A204.1 (cell line): ENCODE results near the gene ZNF644.
"Not testable (repeated sequence)": the region's sequence is repeated elsewhere in the genome, so short reads cannot be mapped to it uniquely, and the experiment has no call there.

ENCODE experiments used
- FAIRE-seq: peaks from 2 replicates; lab custom pipeline; 2012; peaks lifted over from hg19 to GRCh38; lab: Jason Lieb, UNC

The ZNF644 gene

DNA sequence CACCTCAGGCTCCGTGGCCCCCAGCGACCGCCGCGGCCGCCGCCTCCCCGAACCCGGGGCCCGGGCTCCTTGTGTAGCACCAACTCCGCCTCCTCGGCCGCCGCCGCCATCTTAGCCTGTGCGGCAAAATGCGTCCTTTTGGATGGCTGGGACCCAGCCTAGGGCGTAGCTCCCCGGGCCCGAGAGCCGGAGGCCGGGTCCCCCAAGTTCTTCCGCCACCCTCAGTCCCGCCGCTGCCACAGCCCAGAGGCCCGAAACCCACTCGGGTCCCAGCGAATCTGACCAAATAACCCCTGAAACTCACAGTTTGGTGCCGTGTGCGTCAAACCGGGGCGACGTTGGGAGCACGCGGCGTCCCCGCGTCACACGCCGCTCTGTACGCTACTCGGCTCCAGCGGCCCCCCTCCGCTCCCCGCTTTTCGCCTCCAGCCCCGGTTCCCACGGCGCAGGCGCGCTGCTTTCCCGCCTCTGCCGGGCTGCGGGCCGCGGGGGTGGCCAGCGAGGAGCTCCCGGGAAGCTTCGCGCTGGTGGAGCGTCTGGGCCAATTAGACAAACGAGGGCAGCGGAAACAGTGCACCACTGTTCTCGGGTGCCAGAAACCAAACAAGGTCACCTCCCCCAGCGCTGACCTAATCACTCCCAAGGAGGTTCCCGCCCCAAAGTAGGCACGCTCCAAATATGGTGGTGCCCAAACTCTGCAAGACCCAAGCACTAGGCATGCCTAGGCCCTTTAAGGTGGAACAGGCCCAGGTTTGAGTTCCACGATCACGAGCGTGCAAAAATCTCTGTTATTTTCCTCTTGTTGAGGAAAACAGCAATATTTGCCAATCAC, at the start of gene ZNF644:
Gene ZNF644, minus strand, starts transcription at position 350 of the 832 bp plus-strand sequence. CDS start 39,682 bp downstream, outside the sequence.
- FAIRE-seq: no peak

DNA sequence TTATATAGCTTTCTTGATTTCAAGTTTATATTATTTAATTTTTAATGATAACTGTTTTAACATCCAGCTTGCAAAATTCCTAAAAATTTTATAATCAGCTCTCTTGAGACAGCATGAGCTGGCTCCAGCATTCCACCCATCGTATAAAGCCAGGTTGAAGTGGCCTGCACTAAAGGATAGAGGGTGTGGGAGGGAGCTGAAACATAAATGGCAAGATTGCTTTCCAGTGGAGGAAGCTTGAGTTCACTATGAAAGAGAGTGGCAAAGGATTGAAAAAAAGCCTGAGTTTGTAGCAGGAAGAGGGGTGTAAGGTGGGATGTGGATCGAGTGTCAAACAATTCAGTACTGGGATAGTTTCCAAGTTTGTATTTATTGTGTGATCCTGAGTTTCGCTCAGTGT, 48.5 kb upstream of the ZNF644 start:
- FAIRE-seq: no peak

DNA sequence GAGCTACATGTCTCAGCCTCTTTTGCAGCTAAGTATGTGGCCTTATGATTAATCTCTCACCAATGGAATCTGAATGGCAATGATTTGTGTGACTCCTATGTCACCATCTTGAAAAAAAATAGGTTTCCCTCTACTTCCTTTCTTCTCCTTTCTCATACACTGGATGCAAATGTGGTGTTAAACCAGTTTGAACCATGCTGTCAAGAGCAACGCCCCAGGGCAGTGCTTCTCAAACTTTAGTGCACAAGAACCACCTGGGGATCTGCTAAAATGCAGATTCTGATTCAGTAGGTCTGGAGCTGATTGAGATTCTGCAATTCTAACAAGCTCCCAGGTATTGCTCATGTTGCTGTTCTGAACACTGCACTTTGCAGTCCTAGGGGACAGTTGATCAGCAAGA, 44.7 kb upstream of the ZNF644 start:
- FAIRE-seq: no peak

DNA sequence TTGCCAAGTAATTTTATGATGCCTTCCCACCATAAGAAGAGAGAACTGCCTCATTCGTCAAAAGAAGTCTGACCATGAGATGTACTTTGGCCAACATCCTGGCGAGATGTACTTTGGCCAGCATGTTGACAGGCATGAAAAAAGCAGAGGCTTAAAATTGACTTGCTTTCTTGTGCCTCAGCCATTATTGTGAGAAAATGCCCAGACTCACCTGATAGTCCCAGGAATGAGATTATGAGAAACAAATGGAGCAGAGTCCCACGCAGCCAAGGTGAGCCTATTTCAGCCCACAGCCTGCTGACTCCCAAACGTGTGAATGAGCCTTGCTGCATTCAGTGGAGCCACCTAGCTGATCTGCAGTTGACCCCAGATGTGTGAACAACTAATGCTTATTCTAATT, 43.5 kb upstream of the ZNF644 start:
- FAIRE-seq: no peak

DNA sequence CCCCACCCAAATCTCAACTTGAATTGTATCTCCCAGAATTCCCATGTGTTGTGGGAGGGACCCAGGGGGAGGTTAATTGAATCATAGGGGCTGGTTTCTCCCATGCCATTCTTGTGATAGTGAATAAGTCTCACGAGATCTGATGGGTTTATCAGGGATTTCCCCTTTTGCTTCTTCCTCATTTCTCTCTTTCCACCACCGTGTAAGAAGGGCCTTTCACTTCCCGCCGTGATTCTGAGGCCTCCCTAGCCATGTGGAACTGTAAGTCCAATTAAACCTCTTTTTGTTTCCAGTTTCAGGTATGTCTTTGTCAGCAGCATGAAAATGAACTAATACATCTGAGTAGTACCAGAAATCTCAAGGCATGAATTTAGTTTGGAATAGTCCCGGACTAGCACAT, 41.6 kb upstream of the ZNF644 start:
- not testable (repeated sequence) for FAIRE-seq

DNA sequence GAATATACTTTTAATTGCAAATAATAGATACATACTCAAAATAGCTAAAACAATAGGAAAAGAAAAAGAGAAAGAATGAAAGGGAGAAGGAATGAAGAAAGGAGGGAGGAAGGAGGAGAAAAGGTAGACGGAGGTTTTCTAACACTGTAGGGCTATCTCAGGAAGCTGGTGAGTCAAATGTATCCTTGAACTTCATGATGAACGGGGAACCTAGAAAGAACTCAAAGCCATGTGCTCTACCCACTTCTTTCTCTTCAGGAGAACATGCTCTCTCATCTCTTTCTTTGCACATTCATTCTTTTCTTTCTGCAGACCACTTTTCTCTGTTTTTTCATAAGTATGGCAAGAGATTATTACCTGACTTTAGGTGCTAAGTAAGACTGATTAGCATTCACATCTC, 37.3 kb upstream of the ZNF644 start:
- FAIRE-seq: no peak

DNA sequence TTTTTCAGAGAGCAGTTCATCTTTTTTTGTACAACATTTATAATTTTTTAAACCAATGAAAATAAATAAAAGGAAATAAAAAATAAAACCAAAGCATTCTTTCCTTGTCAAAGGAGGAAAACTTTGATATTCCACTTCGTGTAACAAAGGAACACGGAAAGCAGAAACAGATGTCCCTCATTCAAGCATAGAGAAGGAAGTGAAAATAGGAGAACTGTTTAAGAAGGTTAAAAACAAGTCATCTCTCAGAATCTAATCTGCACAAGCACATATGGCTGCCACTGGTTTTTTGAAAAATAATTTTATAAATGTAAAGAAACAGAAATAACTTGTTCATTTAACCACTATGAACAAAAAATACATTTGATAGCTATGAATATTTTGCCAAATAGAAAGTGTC, 35.9 kb upstream of the ZNF644 start:
- no peak for FAIRE-seq

DNA sequence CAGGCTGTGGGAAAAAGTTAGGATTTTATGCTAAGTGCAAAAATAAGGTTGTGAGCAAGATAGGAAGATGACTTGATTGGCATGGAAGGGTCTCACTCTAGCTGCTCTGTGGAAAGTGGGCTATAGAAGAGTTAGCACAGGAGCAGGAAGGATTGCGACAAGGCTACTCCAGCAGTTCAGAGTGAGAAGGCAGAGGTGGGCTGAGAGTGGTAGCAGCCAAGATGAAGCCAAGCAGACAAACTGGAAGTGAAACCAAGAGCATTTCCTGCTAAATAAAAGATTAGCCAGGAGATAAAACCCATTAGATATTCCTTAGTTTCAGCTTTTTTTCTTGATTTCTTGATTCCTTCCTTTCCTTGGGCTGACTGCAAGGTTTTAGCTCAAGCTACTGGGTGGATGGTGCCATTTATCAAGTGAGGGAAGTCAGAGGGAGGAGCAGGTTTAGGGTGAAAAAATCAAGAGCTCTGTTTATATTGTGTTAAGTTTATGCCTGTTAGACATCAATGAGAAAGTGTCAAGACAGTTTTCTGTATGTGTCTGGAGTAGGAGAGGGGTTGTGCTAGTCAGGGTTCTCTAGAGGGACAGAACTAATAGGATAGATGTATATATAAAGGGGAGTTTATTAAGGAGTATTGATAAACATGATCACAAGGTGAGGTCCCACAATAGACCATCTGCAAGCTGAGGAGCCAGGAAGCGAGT, 33.1 kb upstream of the ZNF644 start:
- no peak for FAIRE-seq

DNA sequence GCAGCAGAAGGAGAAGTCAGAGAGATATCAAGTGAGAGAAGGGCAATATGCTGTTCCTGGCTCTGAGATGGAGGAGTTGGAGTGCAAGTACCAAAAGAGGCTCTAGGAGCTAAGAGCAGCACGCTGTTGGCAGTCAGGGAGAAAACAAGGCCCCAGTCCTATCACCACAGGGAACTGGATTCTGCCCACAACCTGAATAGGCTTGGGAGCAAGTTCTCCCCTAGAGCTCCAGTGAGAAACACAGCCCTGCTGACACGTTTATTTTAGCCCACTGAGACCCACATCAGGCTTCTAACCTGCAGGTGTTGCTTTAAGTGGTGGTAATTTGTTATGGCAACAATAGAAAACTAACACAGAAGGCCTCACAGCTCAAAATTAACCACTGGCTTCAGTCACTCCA, 31.8 kb upstream of the ZNF644 start:
- FAIRE-seq: no peak

DNA sequence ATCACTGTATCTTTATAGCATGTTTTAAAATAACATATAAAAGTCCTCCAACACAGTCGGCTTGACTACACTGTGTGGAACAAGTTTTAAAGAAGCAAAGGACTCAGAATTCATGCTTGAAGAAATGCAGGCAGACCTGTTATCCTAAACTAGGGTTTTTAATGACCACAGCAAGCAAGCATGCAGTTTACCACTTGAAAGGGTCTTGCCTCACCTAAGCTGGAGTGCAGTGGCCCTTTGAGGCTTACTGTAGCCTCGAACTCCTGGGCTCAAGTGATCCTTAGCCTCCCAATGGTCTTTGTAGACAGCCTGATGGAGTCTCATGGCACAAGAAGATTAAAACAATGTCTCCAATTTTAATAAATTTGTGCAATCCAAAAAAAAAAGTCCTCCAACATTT, 27.7 kb upstream of the ZNF644 start:
- FAIRE-seq: not testable (repeated sequence)

DNA sequence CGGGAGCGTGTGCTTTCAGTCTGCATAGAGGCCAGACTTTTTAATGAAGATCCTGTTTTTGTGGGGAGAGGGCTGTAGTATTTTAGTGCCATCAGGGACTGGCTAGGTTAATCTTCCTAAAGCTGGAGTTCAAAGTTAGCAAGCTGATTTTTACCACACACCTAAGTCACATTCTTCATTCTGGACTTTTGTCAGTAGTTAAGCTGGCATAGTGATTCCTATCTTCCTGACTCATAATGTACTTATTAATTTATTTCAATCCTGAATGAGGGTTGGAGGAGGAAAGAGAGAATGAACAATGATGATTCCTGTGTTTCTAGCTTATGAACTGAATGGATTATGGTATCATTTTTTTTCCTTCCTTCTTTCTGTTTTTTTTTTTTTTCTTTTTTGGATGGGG, 24.9 kb upstream of the ZNF644 start:
- FAIRE-seq: no peak

DNA sequence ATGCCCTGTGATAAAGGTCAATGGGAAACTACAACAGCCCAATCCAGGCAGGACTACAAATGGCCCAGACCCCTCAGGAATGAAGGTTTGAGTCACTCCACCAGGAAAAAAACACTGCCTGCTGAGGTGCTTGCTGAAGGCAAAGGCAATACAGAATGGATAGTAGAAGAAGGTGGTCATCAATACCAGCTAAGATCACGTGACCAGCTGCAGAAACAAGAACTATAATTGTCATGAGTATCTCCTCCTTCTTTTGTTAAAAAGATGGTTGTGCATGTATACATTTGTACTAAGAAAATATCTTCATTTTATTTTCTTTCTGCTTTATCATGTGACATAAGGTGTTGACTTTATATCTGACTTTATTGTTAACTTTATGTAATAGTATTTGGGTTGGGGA, 23.4 kb upstream of the ZNF644 start:
- no peak for FAIRE-seq

DNA sequence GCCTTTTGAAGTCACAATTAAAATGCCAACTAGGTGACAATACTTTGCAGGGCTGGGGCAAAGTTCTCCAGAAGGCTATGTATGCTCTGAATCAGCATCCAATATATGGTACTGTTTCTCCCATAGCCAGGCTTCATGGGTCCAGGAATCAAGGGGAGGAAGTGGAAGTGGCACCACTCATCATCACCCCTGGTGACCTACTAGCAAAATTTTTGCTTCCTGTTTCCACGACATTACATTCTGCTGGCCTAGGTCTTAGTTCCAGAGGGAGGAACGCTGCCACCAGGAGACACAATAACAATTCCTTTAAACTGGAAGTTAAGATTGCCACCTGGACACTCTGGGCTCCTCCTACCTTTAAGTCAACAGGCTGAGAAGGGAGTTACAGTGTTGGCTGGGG, 22.9 kb upstream of the ZNF644 start:
- FAIRE-seq: not testable (repeated sequence)

DNA sequence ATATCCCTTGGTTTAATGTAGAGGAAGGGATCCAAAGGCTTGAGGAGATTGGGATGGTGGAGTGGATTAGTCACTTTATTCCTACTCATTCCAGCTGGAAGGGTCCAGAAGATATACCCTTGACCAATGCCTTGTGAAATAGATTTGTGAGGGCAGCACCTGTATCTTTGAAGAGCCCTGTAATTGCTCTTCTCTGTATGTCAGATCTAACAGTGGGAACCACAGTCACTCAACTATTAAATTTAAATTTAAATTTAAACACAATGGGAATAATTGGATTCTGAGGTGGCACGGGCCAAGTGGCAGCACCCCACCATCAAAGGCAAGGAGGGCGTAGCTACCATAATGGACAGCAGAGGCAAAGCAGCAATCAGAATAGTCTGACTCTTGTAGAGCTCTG, 20.5 kb upstream of the ZNF644 start:
- not testable (repeated sequence) for FAIRE-seq

DNA sequence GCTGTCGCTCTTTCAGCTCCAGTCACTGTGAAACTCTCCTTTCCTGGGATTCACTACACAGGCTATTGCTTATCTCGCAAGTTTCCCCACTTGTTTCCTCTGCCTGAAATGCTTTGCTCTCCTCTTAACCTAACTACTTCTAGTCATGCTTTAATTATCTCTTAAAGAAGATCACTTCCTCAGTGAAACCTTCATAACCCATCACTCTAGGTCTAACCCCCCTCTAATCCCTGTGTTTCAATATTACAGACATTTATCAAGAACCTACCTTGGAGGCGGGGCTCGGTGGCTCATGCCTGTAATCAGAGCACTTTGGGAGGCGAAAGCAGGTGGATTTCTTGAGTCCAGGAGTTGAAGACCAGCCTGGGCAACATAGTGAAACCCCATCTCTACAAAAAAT, 16.7 kb upstream of the ZNF644 start:
- no peak for FAIRE-seq

DNA sequence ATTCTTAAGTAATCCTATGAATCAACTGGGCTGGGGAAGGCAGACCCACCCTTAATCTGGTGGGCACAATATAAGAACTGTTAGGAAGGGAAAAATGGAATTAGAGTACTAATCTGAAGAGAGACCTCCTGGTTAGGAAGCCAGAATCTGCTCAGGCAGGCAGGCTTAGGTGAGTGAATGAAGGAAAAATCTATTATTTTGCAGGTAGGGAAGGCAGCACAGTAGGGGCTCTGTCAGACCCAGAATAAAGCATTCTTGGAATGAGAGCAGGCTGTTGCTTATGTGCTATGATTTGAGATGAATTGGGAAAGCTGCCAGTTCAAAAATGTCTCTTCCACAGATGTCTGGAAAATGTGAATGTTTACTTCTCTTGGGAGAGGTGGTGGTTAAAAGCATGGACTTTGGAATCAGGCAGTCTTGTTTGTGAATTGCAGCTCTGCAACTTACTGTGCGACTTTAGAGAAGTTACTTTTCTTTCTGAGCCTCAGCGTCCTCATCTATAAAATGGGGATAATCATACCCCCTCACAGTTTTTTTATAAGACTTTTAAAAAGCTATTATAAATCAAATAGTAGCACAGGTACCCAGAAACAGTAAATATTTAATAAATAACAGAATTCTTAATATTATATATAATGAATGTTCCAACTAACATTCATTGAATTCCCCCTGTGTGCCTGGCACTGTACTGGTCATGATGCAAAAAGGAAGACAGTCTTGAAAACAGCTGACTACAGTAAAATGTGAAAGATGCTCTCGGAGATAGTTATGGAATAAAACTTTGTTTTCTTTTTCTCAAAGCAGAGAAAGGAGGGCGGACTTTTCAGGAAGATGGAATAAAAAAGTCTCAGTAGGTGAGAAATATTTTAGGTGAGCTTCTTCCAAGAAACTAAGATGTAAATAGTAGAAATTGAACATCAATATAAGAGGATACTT, 15.3 kb upstream of the ZNF644 start:
- FAIRE-seq: no peak

DNA sequence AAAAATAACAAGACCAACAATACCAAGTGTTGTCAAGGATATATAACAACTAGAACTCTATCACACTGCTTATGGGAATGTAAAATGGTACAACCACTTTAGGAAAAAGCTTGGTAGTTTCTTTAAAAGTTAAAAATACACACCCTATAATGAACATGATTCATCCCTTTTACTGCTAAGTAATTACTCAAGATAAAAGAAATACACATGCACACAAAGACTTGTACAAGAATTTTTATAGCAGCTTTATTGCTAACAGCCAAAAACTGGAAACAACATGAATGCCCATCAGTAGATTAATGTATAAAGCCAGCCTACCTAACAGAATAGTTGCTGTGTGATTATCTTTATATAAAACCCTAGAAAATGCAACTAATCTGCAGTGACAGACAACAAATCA, 10.5 kb upstream of the ZNF644 start:
- FAIRE-seq: no peak

DNA sequence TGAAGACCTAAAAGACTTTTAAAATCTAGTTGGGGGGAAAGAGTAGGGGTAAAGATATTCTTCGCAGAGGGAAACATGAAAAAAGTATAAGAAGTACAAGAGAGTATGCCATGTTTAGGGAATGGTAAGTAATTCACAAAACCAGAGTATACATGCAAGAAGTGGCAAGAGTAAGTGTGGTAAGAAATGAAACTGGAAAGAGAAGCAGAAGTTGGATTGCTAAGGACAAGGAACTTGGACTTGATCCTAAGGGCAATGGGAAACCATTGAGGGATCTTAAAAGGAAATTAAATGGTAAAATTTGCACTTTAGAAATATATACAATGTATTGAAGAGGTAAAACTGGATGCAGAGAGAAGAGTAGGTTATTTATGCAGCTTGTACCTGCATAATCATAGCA, 9.2 kb upstream of the ZNF644 start:
- FAIRE-seq: no peak

DNA sequence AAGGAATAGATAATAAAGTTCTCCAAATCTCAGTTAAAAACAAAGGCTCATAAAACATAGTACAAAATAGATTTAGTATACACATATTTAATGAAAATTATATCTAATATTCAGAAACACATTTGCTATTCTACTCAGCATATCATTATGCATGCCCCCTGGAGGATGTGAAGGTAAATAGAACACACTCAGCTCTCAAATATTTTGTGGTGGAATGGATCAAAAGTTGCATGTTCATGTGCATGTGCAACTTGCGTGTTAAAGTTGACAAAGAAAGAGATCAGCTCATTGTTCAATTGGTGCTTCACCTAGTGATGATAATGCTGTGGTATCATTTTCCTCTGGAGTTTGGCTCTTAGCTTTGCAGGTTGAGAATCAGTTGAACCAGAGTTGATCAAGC, 4.9 kb upstream of the ZNF644 start:
- FAIRE-seq: no peak

DNA sequence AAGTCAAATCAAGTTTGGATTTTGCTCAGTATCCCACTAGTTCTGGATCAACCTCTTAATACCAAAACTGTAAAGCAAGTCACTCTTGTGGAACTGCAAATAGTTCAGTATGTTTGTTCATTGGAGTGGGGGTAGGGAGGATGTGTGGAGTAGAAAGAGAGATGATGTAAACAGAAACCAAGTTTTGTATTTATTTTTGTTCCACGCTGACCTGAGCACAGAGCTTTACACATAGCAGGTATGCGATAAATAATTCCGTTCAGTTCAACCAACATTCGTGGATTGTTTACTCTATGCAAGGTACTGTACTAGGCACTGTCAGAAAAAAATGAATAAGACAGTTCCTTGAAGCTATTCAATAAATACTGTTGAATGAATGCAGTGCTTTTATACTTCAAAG, 4.5 kb upstream of the ZNF644 start:
- FAIRE-seq: no peak

DNA sequence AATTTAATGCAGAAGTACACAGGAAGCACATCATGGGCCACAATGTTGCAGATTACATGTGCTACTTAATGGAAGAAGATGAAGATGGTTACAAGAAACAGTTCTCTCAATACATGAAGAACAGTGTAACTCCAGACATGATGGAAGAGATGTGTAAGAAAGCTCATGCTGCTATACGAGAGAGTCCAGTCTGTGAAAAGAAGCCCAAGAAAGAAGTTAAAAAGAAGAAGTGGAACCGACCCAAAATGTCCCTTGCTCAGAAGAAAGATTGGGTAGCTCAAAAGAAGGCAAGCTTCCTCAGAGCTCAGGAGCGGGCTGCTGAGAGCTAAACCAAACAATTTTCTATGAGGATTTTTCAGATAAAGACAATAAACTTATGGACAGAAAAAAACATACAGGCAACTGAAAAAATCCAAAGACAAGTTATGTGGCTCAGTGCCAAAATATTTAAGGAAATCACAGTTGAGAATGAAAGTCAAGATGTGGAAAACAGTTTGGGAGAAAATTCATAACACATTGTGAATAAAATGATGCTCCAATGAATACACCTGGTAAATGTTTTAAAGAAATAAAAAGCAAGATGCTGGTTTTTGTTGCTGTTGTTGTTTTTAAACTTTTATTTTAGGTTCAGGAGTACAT, 2.8 kb upstream of the ZNF644 start:
- no peak for FAIRE-seq

DNA sequence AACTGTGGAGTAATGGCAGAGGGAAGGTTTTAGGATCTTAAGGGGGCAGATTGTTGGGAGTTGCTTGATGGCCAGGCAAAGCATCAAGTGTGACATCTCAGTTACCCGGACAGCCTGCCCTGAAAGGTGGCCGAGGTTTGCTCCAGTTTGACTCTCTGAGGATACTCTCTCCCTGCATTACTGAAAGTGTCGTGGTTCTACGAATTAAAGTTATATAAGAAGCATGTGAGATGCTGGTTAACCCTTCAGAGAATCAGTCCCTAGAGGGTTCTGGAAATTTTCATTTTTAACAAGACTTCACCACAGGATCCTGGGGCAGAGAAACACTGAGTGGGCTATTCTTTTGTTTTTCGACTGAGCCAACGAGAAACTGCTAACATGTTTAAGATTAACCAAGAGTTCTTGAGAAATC, 689 bp upstream of the ZNF644 start:
- FAIRE-seq: no peak
